GM15510 (cell line): Measurements from ENCODE around the gene HCRTR1.

Experiments
- POLR2A ChIP-seq: IDR thresholded peaks from 3 replicates; pipeline ENCODE4 v1.6.1; 2011; ENCODE audit warnings: borderline replicate concordance; ENCODE audit not compliant: insufficient read length; ENCODE audit errors: extremely low read depth

The HCRTR1 gene

GRCh38 chr1:31586376-31587327 lies 30.8 kb upstream of the HCRTR1 start:
- no peak for TF ChIP-seq POLR2A

GRCh38 chr1:31587720-31588423 lies 29.6 kb upstream of the HCRTR1 start:
- no peak for TF ChIP-seq POLR2A

- no peak for TF ChIP-seq POLR2A
Measured at GRCh38 chr1:31588751-31589515, 28.6 kb upstream of the HCRTR1 start.

GRCh38 chr1:31591425-31592093 lies 25.9 kb upstream of the HCRTR1 start:
- TF ChIP-seq POLR2A: no peak

GRCh38 chr1:31592132-31592531 lies 25.4 kb upstream of the HCRTR1 start:
- no peak for TF ChIP-seq POLR2A

GRCh38 chr1:31593136-31593665 lies 24.3 kb upstream of the HCRTR1 start:
- no peak for TF ChIP-seq POLR2A

- TF ChIP-seq POLR2A: no peak
Measured at GRCh38 chr1:31593770-31594632, 23.5 kb upstream of the HCRTR1 start.

- no peak for TF ChIP-seq POLR2A
Measured at GRCh38 chr1:31595836-31596736, 21.4 kb upstream of the HCRTR1 start.

GRCh38 chr1:31596737-31597097 lies 20.8 kb upstream of the HCRTR1 start:
- TF ChIP-seq POLR2A: no peak

- TF ChIP-seq POLR2A: no peak
Measured at GRCh38 chr1:31598980-31599379, 18.5 kb upstream of the HCRTR1 start.

GRCh38 chr1:31600641-31601040 lies 16.8 kb upstream of the HCRTR1 start:
- no peak for TF ChIP-seq POLR2A

GRCh38 chr1:31602081-31602480 lies 15.4 kb upstream of the HCRTR1 start:
- no peak for TF ChIP-seq POLR2A
